Muscle of arm (tissue), 12 donors: ENCODE measurements around the gene USP47. TPM values are rescaled to one million over a fixed set of nuclear protein-coding genes. Genes with fewer than 3 reads are reported as not detected.
"Not testable (repeated sequence)": the region's sequence is repeated elsewhere in the genome, so short reads cannot be mapped to it uniquely, and the experiment has no call there.

Experiments used
- DNase-seq: peaks from one replicate; pipeline ENCODE4 v3.0.0-alpha.2; 2013
- polyA plus RNA-seq, 12 donors: library from polyadenylated mRNA; unstranded; fragments of 120-200 nt; gene quantifications; one replicate each; pipeline ENCODE4 v1.2.1, GENCODE V29; 2013; ENCODE audit not compliant: insufficient read length in 12 of 12

Gene USP47
- polyA plus RNA-seq, 12 donors, result 60.4 to 85.4 (median 71.5) TPM; not detected in 1

DNA sequence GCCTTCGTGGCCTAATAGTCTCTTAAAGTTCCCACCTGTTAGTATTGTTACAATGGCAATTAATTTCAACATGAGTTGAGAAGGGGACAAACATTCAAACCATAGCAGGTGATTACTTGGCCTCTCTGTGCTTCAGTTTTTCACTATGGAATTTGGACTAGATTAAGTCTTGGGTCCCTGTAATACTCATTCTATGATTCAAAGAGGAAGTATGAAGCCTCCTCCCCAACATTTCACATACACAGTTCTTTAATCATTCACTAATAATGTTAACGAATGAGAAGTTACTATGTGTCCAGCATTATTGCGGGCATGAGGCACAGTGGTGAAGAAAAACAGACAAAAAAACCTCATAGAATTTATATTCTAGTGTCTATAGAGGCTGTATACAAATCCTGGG, 19.9 kb upstream of the USP47 start:
- no peak for DNase-seq

DNA sequence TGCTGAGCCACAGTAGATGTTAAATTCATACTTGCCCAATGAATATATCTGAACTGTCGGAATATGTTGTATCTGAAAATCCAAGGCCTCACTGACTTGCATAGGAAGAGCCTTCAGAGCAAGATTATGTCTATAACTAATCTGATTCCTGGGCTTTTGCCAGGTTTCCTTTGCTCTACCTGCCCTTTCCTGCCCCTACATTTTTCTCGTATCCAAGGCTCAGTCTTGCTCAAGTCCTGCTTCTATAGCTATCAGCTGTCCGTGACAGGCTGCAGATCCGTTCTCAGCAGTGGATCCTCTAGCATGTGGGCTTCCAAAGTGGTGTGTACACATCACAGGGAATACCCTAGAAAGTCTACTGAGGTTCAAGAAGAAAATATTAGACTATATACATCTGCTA, 18.8 kb upstream of the USP47 start:
- DNase-seq, result no peak

DNA sequence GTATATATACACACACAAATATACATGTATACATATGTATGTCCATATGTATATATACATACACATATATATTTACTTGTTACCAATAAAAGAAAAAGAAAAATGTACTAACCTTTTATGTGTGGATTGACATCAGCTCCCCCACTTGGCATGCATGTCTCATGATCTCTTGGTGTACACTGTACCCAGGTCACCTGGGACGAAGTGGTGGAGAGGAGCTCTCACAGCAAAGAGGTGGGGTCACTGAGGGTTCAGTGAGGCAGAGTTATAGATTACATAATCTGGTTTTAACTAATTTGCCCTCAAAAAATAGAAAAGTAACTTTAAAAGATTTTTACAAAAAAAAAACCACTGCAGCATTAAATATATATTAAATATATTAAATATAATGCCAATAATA, 15.5 kb upstream of the USP47 start:
- DNase-seq, result no peak

DNA sequence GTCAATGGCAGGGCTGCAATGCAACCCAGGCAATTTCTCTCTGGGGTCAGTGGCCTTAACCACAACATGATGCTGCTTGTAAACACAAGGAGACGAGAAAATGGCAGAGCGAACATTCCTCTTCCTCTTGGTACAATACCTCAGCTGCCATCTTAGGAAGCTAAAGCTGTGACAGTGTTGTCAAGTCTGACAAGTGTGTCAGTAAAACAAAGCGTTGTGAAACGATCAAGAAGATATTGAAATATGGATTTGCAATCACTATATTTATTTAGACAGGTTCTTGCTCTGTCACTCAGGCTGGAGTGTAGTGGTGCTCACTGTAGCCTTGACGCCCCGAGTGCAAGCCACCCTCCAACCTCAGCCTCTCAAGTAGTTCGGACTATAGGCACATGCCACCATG, 14.5 kb upstream of the USP47 start:
- DNase-seq, result no peak

DNA sequence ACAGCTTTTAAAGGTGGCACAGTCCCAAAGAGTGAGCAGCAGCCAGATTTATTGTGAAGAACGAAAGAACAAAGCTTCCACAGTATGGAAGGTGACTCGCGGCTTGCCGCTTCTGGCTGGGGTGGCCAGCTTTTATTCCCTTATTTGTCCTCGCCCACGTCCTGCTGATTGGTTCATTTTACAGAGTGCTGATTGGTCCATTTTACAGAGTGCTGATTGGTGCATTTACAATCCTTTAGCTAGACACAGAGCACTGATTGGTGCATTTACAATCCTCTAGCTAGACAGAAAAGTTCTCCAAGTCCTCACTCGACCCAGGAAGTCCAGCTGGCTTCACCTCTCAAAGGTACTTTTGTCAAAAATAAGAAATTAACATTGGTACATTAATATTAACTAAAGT, 10.4 kb upstream of the USP47 start:
- DNase-seq, result not testable (repeated sequence)

DNA sequence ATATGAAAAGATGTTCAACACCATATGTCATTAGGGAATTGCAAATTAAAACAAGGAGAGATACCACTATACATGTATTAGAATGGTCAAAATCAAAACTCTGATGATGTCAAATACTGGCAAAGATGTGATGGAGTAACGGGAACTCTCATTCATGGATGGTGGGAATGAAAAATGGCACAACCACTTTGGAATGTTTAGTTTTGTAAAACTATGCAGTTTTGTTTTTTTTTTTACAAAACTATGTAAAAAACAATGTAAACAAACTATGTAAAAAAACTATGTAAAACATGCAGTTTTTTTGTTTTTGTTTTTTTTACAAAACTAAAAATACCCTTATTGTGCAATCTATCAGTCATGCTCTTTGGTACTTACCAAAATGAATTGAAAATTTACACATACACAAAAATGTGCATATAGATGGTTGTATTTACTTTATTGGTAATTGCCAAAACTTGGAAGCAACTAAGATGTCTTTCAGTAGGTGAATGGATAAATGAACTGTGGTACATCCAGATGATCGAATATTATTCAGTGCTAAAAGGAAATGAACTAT, 5.0 kb upstream of the USP47 start:
- no peak for DNase-seq

DNA sequence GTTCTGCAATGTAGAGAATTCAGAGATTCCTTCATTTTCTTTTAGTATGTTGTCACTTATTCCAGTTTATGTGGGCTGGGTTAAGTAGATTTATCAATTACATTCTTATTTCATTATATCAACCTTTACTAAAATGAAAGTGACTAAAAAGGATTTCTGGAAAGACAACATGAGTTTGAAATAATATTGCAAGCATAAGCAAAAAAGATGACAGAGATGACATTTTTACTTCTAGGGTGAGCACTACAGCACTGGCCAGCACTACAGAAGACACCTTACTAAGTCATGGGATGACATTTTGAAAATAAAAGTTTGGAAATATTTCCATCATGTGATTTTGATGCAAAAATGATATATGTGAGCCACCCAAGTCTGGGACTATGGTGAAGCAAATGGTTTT, 2.1 kb upstream of the USP47 start:
- DNase-seq, result no peak

DNA sequence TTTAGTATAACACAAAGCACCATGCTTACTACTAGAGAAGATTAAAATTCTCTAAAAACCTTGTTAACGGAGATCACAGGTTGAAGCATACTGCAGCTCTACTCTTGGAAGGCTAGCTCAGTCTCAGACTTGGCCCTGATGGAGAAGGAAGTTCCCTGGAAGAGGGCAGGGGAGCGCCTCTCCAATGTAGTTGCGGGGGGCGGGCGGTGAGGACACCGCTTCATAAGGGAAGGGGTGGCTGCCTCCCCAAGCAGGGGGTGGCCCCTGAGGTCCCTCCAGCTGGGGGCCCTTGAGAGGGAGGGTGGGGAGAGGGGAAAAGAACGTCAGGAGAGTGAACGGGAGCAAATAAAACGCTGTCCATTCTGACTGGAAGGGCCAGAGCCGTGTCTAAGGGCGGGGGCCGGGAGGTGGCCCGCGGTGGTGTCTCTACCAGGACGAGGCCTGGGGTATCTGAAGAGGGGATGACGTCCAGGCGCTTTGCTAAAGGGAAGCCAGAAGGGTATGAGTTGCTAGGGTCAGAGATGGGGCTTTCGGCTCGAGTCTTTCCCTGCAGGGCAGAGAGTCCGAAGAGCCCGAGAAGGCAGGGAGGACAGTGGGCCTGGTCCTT, 553 bp upstream of the USP47 start:
- DNase-seq, result peak; percentile 66

DNA sequence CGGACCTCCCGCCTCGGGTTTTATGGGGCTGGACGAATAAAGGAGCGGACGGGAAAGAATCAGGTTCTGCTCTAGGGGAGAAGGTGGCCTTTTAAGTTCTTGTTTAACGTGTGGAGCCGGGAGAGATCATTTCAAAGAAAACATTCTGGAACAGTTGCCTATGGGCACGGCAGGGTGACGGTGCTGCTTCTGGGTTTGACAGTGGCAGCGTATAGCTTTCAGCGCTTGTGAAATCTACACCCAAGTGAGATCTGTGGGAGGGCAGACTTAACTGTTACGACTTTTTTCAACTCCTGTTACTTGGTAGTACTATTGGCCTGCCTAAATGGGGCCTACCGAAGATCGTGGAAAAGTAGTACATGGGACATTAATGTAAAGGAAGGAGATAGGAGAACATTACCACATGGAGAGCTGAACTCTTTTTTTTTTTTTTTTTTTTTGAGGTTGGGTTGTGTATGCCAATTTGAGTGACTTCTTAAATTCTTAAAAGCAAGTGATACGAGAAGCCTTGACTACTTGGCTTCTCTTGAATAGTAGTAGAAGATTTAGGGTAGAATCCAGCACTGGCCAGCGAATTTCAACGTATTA, 743 bp downstream of the USP47 start:
- DNase-seq, result peak; percentile 74

DNA sequence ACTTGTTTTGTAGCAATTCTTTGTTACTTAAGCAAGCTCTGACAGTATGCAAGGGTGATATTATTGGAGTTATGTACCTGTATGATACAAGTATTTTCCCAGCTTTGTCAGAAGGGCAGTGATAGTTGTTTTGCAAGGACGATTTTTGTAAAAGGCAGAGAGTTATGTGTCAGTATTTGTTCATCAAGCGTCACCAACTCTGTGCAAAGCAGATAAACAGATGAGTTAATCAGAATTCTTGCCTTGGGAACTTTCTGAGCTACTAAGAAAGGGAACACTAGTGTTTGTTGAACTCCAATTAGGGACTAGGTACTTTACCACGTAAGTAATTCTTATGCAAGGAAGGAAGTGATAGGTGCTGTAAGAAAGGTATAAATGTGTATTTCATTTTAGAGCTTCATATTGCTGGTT, 1.4 kb downstream of the USP47 start:
- no peak for DNase-seq

DNA sequence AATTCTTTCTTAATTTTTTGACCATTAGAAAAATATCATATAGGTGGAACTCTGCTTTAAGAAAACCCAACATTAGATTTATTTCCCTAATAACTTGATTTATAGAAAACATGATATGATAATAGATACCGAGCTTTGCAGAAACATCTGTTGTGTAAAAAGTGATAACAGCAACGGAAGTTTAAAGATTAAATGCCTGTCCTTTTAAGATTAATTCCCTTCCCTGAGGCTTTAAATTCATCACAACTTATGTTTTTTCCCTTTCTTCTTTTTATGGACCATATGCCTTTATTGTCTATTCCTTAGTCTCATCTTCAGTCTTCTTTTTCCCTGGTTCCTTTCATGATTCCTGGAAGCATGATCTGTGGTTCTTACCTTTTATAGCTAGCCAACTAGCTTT, 1.9 kb downstream of the USP47 start:
- no peak for DNase-seq

DNA sequence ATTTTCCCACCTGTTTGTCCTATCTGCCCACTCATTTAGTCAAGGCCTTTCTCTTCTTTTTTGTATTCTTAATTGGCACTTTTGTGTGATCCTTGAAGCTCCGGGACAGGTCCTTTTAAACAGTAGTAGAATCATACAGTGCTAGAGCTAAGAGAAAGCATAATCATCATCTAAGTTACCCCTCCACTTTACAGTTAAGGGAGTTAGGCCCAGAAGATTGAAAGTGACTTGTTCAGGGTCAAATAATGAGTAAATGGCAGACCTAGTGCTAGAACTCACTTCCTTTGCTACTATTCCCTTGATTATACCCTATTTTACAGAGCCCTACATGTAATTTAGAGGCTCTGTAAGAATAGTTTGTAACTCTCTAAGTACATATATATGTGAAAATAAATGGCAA, 2.5 kb downstream of the USP47 start:
- no peak for DNase-seq

DNA sequence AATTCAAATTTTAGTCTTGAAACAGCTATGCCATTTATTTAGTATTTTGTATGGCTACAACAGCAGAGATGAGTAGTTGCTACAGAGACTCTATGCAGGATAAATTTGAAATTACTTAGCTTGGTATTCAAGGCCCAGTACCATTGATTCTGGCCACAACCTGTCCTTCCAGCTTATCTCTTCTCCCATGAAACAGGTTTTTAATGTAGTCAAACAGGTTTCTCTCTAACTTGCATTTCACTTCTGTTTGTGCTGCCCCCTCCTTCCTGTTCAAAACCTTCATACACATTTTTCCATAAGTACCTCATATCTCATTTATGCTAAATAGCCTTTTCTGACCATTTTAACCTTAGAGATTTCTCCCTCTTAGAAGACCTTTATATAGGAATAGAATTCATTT, 3.3 kb downstream of the USP47 start:
- no peak for DNase-seq

DNA sequence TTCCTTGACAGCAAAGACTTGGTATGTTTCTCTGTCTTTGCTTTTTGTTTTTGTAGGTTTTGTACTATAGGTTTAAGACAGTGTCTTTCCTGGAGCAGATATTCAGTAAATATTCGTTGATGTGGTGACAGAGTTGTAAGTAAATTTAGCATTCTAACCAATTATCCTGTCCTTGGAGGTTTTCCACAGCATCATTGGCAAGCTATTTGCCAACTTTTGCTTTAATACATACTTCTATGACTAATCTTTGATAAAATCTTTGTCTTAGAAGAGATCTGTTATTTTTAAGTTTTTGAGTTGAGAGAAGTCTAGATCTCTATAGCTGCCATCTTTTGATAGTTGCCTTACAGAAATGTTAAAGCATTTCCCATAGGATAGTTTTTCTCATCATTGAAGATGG, 3.8 kb downstream of the USP47 start:
- no peak for DNase-seq

DNA sequence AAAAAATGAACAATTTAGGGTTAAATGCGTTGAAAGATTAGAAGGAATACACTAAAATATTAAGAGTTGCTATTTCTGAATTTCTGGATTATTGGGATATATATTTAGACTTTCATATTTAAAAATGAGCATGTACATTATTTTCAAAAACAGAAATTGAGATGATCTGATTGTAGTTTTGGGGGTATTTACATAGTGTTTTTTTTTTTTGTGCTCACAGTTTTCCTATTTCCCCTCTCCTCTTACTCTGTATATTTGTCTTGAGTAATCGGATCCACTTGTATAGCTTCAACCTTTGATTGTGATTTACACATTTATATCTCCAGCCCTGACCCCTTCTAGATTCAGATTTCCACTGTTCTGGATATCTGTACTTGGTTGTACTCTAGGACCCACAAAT, 5.3 kb downstream of the USP47 start:
- DNase-seq, result no peak

DNA sequence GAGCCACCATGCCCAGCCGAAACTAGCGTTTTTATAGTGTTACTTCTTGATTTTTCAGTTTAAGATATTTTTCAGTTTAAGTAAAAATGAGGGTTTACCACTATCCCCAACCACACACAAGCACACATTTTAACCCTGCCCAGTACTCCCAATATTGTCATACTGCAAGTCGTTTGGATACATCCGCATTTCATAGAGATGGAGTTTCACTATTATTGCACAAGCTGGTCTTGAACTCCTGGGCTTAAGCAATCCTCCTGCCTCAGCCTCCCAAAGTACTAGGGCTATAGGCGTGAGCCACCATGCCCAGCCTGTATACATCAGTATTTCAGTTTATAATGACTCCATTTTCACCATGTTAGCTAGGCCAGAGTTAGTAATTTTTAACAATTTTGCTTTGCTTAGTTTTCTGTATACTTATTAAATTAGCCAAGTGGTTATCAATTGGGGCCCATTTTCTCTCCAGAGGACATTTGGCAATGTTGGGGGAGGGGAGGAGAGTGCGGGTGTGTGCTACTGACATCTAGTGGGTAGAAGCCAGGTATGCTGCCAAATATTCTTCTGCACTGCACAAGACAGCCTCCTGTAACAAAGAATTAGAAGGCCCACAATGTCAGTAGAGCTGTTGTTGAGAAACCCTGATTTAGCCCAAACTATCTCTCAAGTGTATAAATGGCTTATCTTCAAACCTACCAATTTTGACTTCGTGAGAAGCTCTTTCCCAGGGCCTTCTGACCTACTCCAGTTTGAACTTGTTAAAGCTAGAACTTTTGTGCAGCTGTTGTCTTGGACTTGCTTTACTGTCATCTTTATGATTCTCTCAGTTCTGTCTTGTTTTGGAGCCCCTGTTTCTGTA, 7.3 kb downstream of the USP47 start:
- peak; percentile 12 for DNase-seq

DNA sequence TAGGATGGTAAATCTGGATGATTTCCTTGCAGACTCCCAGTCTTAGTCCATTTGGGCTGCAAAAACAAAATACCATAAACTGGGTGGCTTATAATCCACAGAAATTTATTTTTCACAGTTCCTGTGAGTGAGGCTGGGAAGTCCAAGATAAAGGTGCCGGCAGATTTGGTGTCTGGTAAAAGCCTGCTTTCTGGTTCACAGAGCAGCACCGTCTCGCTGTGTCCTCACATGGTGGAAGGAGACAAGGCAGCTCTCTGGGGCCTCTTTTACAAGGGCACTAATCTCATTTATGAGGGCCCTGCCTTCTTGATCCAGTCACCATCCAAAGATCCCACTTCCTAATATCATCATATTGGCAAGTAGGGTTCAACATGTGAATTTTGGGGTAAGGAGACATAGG, 8.9 kb downstream of the USP47 start:
- no peak for DNase-seq

DNA sequence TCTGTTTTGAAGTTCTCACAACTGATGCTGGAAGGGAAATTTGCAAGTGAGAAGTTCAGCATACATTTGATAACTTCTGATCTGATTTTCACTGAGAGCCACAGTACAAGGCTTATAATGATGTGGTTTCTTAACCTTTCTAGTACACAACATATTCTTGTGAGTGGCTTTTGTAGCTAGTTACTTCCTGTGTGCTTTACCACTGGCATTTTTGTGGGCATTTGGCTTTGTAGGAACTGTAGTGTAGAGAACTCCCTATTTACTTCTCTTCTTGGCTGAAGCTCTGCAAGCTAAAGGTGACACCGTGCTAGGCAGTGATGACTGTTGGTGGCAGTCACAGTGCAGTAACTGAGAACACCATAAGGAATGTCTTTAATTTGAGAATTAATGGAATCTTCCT, 14.9 kb downstream of the USP47 start:
- DNase-seq, result no peak

DNA sequence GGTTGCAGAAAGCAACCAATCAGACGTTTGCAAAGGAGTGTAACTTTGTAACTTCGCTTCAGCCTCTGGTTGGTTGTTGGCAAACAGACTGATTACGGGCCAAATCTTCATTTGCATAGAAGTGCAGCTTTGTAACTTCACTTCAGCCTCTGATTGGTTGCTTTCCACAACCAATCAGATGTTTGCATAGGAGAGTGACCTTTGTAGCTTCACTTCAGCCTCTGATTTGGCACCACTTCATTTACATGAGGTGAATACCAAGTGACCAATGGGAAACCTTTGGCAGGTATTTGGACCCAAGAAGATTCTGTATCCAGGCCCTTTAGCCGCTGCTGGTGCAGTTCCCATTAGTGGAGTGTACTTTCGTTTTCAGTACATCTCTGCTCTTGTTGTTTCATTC, 16.0 kb downstream of the USP47 start:
- no peak for DNase-seq

DNA sequence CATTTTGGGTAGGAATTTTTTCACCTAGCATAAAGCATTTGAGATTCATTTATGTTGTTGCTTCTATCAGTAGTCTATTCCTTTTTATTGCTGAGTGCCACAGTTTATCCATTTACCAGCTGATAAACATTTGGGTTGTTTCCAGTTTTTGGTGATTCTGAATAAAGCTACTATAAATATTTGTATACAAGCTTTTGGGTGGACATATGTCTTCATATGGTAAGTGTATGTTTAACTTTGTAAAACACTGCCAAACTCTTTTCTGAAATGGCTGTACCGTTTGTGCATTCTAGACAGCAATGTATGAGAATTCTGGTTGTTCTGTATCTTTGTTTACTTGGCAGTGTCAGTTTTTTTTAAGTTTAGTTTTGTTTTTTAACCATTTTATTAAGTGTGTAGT, 16.9 kb downstream of the USP47 start:
- no peak for DNase-seq

DNA sequence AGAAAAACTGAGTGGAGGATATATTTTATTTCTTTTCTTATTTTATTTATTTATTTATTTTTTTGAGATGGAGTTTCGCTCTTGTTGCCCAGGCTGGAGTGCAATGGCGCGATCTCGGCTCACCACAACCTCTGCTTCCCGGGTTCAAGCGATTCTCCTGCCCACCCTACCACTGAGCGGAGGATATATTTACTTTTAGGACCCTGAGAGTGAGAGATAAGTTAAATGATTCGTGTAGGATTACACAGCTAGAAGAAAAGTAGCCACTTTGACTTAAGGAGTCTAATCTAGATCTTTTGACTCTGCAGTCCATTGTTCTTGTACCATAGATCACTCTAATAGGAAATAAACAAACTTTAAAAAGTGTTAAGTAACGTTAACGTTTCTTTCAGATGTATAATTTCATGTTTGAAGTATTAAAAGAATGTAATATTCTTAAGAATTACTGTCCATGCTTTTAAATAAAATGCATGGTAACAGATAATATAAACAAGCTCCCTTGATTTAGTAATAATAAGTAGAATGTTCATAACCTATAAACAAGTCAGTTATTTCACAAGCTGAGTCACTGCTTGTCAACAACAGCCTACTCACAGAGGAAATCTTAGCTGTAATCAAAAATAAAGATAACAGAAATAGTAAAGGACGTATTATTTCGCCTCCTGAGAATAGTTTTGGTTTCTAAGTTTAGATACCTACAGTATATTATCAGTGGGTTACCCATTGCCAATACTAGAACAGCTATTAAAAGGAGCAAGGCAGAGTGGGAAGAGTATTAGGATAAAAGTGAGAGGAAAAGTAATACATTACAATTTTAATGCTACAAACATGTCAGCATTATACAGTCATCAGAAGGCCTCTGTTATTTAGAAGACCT, 18.6 kb downstream of the USP47 start:
- no peak for DNase-seq

DNA sequence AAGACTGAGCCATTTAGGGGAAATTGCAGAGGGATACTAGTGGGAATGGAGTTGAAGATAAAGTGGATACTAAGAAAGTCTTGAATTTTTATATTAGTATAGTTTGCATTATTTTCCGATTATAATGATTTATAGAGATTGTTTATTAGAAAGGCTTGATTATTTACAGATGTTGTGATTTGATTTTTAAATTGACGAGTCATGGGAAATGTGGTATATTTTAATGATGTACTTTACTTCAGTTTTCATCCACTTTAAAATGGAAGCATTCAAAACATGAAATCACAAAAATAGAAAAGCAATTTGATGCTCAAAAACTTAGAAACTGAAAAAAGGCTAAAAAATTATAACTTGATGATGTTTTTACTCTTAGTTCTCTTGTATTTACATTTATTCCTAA, 21.2 kb downstream of the USP47 start:
- DNase-seq, result no peak
